HCT116 (cell line): Measurements from ENCODE around the gene CUBN. TPM values are rescaled to one million over a fixed set of nuclear protein-coding genes. Genes with fewer than 3 reads are reported as not detected.
A peak's percentile ranks its signal among the peaks of the same experiment; 100 is the strongest.

Source experiments
- ATAC-seq: fragments of 200-7000 bp; cut with Tn5 transposase; 2 replicates; pipeline ENCODE4 v1.9.1; 2020; ENCODE audit warnings: mild to moderate bottlenecking, moderate library complexity
- BruUV-seq: library from RNA; stranded (reverse); fragments of 400-500 nt; replicated peaks from 2 replicates; lab custom pipeline; 2021; lab: Mats Ljungman, UMichigan
- CTCF ChIA-PET: fragments of 300-600 bp; sonication (Branson Sonifier 250); formaldehyde crosslinking; loops from one replicate; lab custom pipeline; 2021; ENCODE audit warnings: antibody characterized with exemption; lab: Charles Lee
- POLR2A ChIA-PET: fragments of 300-600, 350-600 bp; sonication (Branson Sonifier 250); formaldehyde crosslinking; loops from one replicate; lab custom pipeline; 2021; ENCODE audit warnings: antibody characterized with exemption; lab: Charles Lee
- RAD21 ChIA-PET, 2 experiments: fragments of 300-600 bp; sonication (Branson Sonifier 250); formaldehyde crosslinking; loops; one replicate each; lab custom pipeline; 2023; ENCODE audit warnings: low total read pairs in 2 of 2; ENCODE audit not compliant: uncharacterized antibody in 2 of 2, unreplicated experiment in 2 of 2, low non-redundant PET in 1 of 2; lab: Charles Lee
- DNase-seq: peaks from one replicate; pipeline ENCODE4 v3.0.0-alpha.2; 2010; ENCODE audit warnings: low read depth, low spot score
- H2AFZ ChIP-seq: fragments of 200-600 bp; shearing (Covaris generic), sonication (generic); 2 replicates; pipeline ENCODE4 v1.6.1; 2017; ENCODE audit warnings: low read depth, mixed run types, mixed read lengths, antibody characterized with exemption, low read length; ENCODE audit not compliant: poor library complexity, severe bottlenecking
- H3K27ac ChIP-seq: 2 replicates; pipeline ENCODE4 v1.5.1; 2012; ENCODE audit warnings: low read depth, low read length
- H3K27me3 ChIP-seq: fragments of 200-600 bp; sonication (generic); 2 replicates; pipeline ENCODE4 v1.6.1; 2016; ENCODE audit warnings: mixed run types, low read length, mixed read lengths; ENCODE audit not compliant: insufficient read depth
- H3K36me3 ChIP-seq, 2 experiments: fragments of 200-500 bp in 1 of 2; fragments of 200-600 bp in 1 of 2; sonication (Bioruptor generic) in 1 of 2; sonication (generic) in 1 of 2; 2 replicates each; pipeline versions ENCODE4 v1.5.1 to v1.6.1; 2014 to 2016; ENCODE audit warnings: low read length in 2 of 2, inconsistent platforms in 1 of 2, mixed read lengths in 1 of 2, mixed run types in 1 of 2; ENCODE audit not compliant: insufficient read depth in 2 of 2, control insufficient read depth in 1 of 2
- H3K4me1 ChIP-seq, 2 experiments: fragments of 200-600 bp in 1 of 2; sonication (generic) in 1 of 2; 2 replicates each; pipeline versions ENCODE4 v1.5.1 to v1.6.1; 2012 to 2017; ENCODE audit warnings: low read length in 2 of 2, inconsistent platforms in 1 of 2, mild to moderate bottlenecking in 1 of 2, mixed read lengths in 1 of 2, mixed run types in 1 of 2, moderate library complexity in 1 of 2; ENCODE audit not compliant: insufficient read depth in 2 of 2, control insufficient read depth in 1 of 2
- H3K4me2 ChIP-seq: fragments of 200-600 bp; sonication (generic); 2 replicates; pipeline ENCODE4 v1.6.1; 2017; ENCODE audit warnings: mixed run types, low read length, mixed read lengths
- H3K4me3 ChIP-seq, 2 experiments: fragments of 200-600 bp in 1 of 2; sonication (generic) in 1 of 2; replicated peaks in 1 of 2; 2 replicates each; pipeline ENCODE4 v1.5.1; 2011 to 2016; ENCODE audit warnings: low read length in 2 of 2, control low read depth in 1 of 2, low read depth in 1 of 2, mild to moderate bottlenecking in 1 of 2, mixed read lengths in 1 of 2, mixed run types in 1 of 2
- H3K79me2 ChIP-seq: fragments of 200-600 bp; sonication (generic); 2 replicates; pipeline ENCODE4 v1.6.1; 2017; ENCODE audit warnings: mild to moderate bottlenecking, mixed run types, low read length, moderate library complexity, mixed read lengths; ENCODE audit not compliant: insufficient read depth
- H3K9ac ChIP-seq: fragments of 200-600 bp; sonication (generic); 2 replicates; pipeline ENCODE4 v1.6.1; 2016; ENCODE audit warnings: low read length, mixed read lengths
- H3K9me2 ChIP-seq: fragments of 200-600 bp; sonication (generic), shearing (Covaris generic); 2 replicates; pipeline ENCODE4 v1.6.1; 2017; ENCODE audit warnings: mixed run types, mild to moderate bottlenecking, moderate library complexity; ENCODE audit not compliant: insufficient read depth
- H3K9me3 ChIP-seq, 2 experiments: fragments of 200-500 bp in 1 of 2; fragments of 200-600 bp in 1 of 2; sonication (Bioruptor generic) in 1 of 2; sonication (generic) in 1 of 2; 2 replicates each; pipeline ENCODE4 v1.6.1; 2014 to 2017; ENCODE audit warnings: low read length in 2 of 2, mixed read lengths in 2 of 2, inconsistent platforms in 1 of 2, low read depth in 1 of 2, mild to moderate bottlenecking in 1 of 2, mixed run types in 1 of 2, moderate library complexity in 1 of 2; ENCODE audit not compliant: control insufficient read depth in 1 of 2, insufficient read depth in 1 of 2
- H4K20me1 ChIP-seq: fragments of 200-600 bp; sonication (generic), shearing (Covaris generic); 2 replicates; pipeline ENCODE4 v1.6.1; 2017; ENCODE audit warnings: mixed run types, mild to moderate bottlenecking, moderate library complexity; ENCODE audit not compliant: insufficient read depth
- POLR2A ChIP-seq: IDR thresholded peaks from 2 replicates; pipeline ENCODE4 v1.7.0; 2011; ENCODE audit warnings: borderline replicate concordance; ENCODE audit not compliant: insufficient read depth, insufficient read length; ENCODE audit errors: extremely low read depth
- POLR2AphosphoS5 ChIP-seq: IDR thresholded peaks from 2 replicates; pipeline ENCODE4 v1.6.1; 2011; ENCODE audit warnings: mild to moderate bottlenecking, low read depth, low read length, moderate library complexity
- SRF ChIP-seq: IDR thresholded peaks from 2 replicates; pipeline ENCODE4 v1.6.1; 2012; ENCODE audit warnings: low read depth
- TCF7L2 ChIP-seq: IDR thresholded peaks from 2 replicates; pipeline ENCODE4 v1.7.0; 2011; ENCODE audit warnings: borderline replicate concordance, inconsistent platforms; ENCODE audit not compliant: insufficient read depth, insufficient read length; ENCODE audit errors: extremely low read depth
- YY1 ChIP-seq: IDR thresholded peaks from 2 replicates; pipeline ENCODE4 v1.6.1; 2011; ENCODE audit warnings: low read length, low read depth, moderate library complexity, mild to moderate bottlenecking; ENCODE audit not compliant: insufficient replicate concordance; ENCODE audit errors: extremely low read depth
- ZNF274 ChIP-seq: fragments of 200-500 bp; sonication (Bioruptor generic); IDR thresholded peaks from 2 replicates; pipeline ENCODE4 v1.6.1; 2014; ENCODE audit warnings: mild to moderate bottlenecking, low read depth, low read length, inconsistent platforms
- intact Hi-C: fragments of 100-400 bp; cut with micrococcal nuclease; formaldehyde crosslinking; loops from 2 replicates; pipeline ENCODE4 v1.10.0; 2022
- total RNA-seq: library from RNA; stranded (reverse); gene quantifications from one replicate; pipeline ENCODE4 v1.2.1, GENCODE V29; 2021; ENCODE audit not compliant: unreplicated experiment

Gene CUBN
- total RNA-seq, 1 experiment from 2014 or later = 1.2 TPM

- intact Hi-C loops = no loop called here
- Histone ChIP-seq H3K4me2 (no peak overlapping the region), H4K20me1 (no peaks in the 10 kb centered on the region), H3K4me3 (no peak overlapping the region), H3K27me3 (no peaks in the 10 kb centered on the region), H3K9me3 (no peaks in the 10 kb centered on the region), H2AFZ (no peak overlapping the region), H3K9me2 (no peaks in the 10 kb centered on the region), H3K4me1 (no peaks in the 10 kb centered on the region), H3K79me2 (no peaks in the 10 kb centered on the region), H3K36me3 (no peaks in the 10 kb centered on the region), H3K9ac (no peak overlapping the region), H3K27ac (no peak overlapping the region)
- no peak for DNase-seq
- ChIA-PET POLR2A (no interaction called here), CTCF (interaction anchor here (1.0 kb wide), 1 partner anchor 206 kb away, joined by 3 read pairs; no protein-coding TSS in a partner anchor), RAD21 (no interaction called here)
- no peak for ATAC-seq
- no TSS peak for BruUV-seq
- TF ChIP-seq YY1 (no peak), POLR2AphosphoS5 (no peak), TCF7L2 (no peak)
- TF ChIP-seq, all 23 proteins: peak for 0
These were observed 154.4 kb downstream of the CUBN start for GRCh38 chr10:16975188-16975587.

- Histone ChIP-seq H3K4me3 (no peak overlapping the region), H3K79me2 (no peaks in the 10 kb centered on the region), H3K9me2 (no peaks in the 10 kb centered on the region), H2AFZ (peak overlapping the region; percentile 55), H3K27me3 (no peaks in the 10 kb centered on the region), H4K20me1 (no peaks in the 10 kb centered on the region), H3K36me3 (no peaks in the 10 kb centered on the region), H3K27ac (no peak overlapping the region), H3K9ac (no peak overlapping the region; the same call in 1 of the 2 replicates), H3K9me3 (no peaks in the 10 kb centered on the region), H3K4me1 (peaks cover 22 to 36% of the 10 kb centered on the region in 2 experiments), H3K4me2 (peak overlapping the region; percentile 59)
- DNase-seq = peak; percentile 8
- intact Hi-C loops = no loop called here
- no TSS peak for BruUV-seq
- ChIA-PET CTCF (no interaction called here), POLR2A (interaction anchor here (1.0 to 1.1 kb wide), 2 partner anchors 24 to 76 kb away, joined by 3 to 4 read pairs; no protein-coding TSS in a partner anchor), RAD21 (no interaction called here)
- TF ChIP-seq ZNF274 (no peak), POLR2A (no peak), SRF (no peak), TCF7L2 (peak; percentile 21)
- ATAC-seq = peak; percentile 57
These were observed 161.1 kb downstream of the CUBN start for GRCh38 chr10:16968416-16969041.
